ENCODE results near the gene CNOT2. TPM values are rescaled to one million over a fixed set of nuclear protein-coding genes. Genes with fewer than 3 reads are reported as not detected.

The CNOT2 gene
- total and polyA plus RNA-seq, 2 donors (not counting 1 experiment from before 2014, with no cell fraction given) = 65.0 to 120 TPM

DNA sequence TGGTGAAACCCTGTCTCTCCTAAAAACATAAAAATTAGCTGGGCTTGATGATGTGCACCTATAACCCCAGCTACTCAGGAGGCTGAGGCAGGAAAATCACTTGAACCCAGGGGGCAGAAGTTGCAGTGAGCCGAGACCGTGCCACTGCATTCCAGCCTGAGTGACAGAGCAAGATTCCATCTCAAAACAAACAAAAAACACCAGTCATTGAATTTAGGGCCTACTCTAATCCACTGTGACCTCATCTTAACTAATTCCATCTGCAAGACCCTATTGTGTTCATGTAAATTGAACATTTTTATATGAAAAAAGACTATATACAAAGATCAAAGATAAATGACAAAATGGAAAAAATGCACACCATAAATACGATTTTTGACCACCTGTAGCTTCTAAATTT, 140.7 kb downstream of the CNOT2 start:
- Mint-ChIP-seq H3K9me3 (ENCODE audit: insufficient read depth) (no peaks in the 10 kb centered on the region), H3K27me3 (no peaks in the 10 kb centered on the region), H3K4me3 (no peak overlapping the region), H3K27ac (no peak overlapping the region), H3K4me1 (no peaks in the 10 kb centered on the region)
- H3K79me2 ChIP-seq (ENCODE audit: control insufficient read depth, insufficient read depth, low read length) = no peaks in the 10 kb centered on the region
- WGBS (ENCODE audit: insufficient coverage) = 100% methylated on average over 2 of the region's 3 CpGs
- no peak overlapping the region for H3K9ac ChIP-seq (ENCODE audit: low read length)
- POLR2A ChIA-PET = no interaction called here
- no peak overlapping the region for H3K4me3 ChIP-seq (ENCODE audit: control extremely low read depth in 1 of 5, extremely low read depth in 1 of 5, insufficient read depth in 1 of 5, low read depth in 2 of 5, low read length in 4 of 5)
- H3K9me3 ChIP-seq (ENCODE audit: control extremely low read depth in 1 of 3, control insufficient read depth in 2 of 3, insufficient read depth in 1 of 3, low read length in 2 of 3) = peaks cover 0 to 2% (median 0%) of the 10 kb centered on the region in 3 donors
- no peak for TF ChIP-seq EZH2 (IDR thresholded peaks at IDR 0.05; ENCODE audit: borderline replicate concordance, insufficient read depth, low read depth, low read length, poor library complexity, severe bottlenecking)
- TF ChIP-seq, protein P1, sequence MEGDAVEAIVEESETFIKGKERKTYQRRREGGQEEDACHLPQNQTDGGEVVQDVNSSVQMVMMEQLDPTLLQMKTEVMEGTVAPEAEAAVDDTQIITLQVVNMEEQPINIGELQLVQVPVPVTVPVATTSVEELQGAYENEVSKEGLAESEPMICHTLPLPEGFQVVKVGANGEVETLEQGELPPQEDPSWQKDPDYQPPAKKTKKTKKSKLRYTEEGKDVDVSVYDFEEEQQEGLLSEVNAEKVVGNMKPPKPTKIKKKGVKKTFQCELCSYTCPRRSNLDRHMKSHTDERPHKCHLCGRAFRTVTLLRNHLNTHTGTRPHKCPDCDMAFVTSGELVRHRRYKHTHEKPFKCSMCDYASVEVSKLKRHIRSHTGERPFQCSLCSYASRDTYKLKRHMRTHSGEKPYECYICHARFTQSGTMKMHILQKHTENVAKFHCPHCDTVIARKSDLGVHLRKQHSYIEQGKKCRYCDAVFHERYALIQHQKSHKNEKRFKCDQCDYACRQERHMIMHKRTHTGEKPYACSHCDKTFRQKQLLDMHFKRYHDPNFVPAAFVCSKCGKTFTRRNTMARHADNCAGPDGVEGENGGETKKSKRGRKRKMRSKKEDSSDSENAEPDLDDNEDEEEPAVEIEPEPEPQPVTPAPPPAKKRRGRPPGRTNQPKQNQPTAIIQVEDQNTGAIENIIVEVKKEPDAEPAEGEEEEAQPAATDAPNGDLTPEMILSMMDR (IDR thresholded peaks at IDR 0.05) = no peak
- CTCF ChIA-PET = no interaction called here
- H2AFZ ChIP-seq (ENCODE audit: insufficient read depth, low read depth, low read length, poor library complexity, severe bottlenecking) = no peak overlapping the region
- no peaks in the 10 kb centered on the region for H4K20me1 ChIP-seq (ENCODE audit: control insufficient read depth, insufficient read depth, low read length, poor library complexity, severe bottlenecking)
- ATAC-seq (ENCODE audit: low read depth) = no peak
- no peak overlapping the region for H3K4me2 ChIP-seq (replicated peaks; ENCODE audit: low read depth, low read length, poor library complexity, severe bottlenecking)
- H3K27me3 ChIP-seq (replicated peaks in 1 of 4; ENCODE audit: control extremely low read depth in 1 of 4, control insufficient read depth in 3 of 4, insufficient read depth in 4 of 4, low read length in 3 of 4) = no peaks in the 10 kb centered on the region
- H3K36me3 ChIP-seq (replicated peaks in 1 of 2; ENCODE audit: control extremely low read depth in 1 of 2, control insufficient read depth in 1 of 2, extremely low read depth in 1 of 2, insufficient read depth in 2 of 2, low read length in 1 of 2) = peaks cover 0 to 2% of the 10 kb centered on the region in 2 experiments
- intact Hi-C loops (cut with micrococcal nuclease) = no loop called here
- no peak overlapping the region for H3K27ac ChIP-seq (ENCODE audit: low read length in 2 of 2)
- no peak for DNase-seq
- H3K4me1 ChIP-seq (ENCODE audit: control insufficient read depth in 2 of 2, insufficient read depth in 2 of 2, low read length in 2 of 2) = no peaks in the 10 kb centered on the region

DNA sequence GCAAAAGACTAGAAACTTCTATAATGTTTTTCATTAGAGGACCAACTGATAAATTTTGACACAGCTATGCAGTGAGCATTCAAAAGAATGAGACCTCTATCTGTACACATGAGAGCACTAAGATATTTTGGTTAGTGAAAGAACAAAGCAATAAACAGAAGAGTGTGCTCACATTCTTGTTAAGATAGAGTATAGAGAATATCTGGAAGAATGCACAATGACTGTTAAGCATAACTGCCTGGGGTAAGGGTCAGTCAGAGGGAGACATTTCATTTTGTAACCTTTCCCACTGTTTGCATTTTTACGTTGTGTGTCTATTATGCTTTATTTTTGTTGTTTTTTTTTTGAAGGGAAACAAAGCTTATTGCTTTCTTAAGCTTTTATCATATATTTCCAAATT, 143.5 kb downstream of the CNOT2 start:
- H3K79me2 ChIP-seq (ENCODE audit: control insufficient read depth, insufficient read depth, low read length) = no peaks in the 10 kb centered on the region
- no peaks in the 10 kb centered on the region for H4K20me1 ChIP-seq (ENCODE audit: control insufficient read depth, insufficient read depth, low read length, poor library complexity, severe bottlenecking)
- CTCF ChIA-PET = no interaction called here
- no peak overlapping the region for H3K9ac ChIP-seq (ENCODE audit: low read length)
- no peak overlapping the region for H3K4me2 ChIP-seq (replicated peaks; ENCODE audit: low read depth, low read length, poor library complexity, severe bottlenecking)
- no peaks in the 10 kb centered on the region for H3K4me1 Mint-ChIP-seq
- H3K4me3 ChIP-seq (ENCODE audit: control extremely low read depth in 1 of 5, extremely low read depth in 1 of 5, insufficient read depth in 1 of 5, low read depth in 2 of 5, low read length in 4 of 5) = no peak overlapping the region
- ATAC-seq (ENCODE audit: low read depth) (no peak), DNase-seq (no peak)
- H3K9me3 Mint-ChIP-seq (ENCODE audit: insufficient read depth) = peaks cover 6% of the 10 kb centered on the region
- H3K27ac ChIP-seq (ENCODE audit: low read length in 2 of 2) = no peak overlapping the region
- H3K36me3 ChIP-seq (replicated peaks in 1 of 2; ENCODE audit: control extremely low read depth in 1 of 2, control insufficient read depth in 1 of 2, extremely low read depth in 1 of 2, insufficient read depth in 2 of 2, low read length in 1 of 2) = peaks cover 0 to 2% of the 10 kb centered on the region in 2 experiments
- intact Hi-C loops (cut with micrococcal nuclease) = no loop called here
- WGBS (ENCODE audit: insufficient coverage) = no CpG with 5 or more reads among the region's 1 CpG
- H2AFZ ChIP-seq (ENCODE audit: insufficient read depth, low read depth, low read length, poor library complexity, severe bottlenecking) = no peak overlapping the region
- no peaks in the 10 kb centered on the region for H3K27me3 Mint-ChIP-seq
- H3K27me3 ChIP-seq (replicated peaks in 1 of 4; ENCODE audit: control extremely low read depth in 1 of 4, control insufficient read depth in 3 of 4, insufficient read depth in 4 of 4, low read length in 3 of 4) = no peaks in the 10 kb centered on the region
- TF ChIP-seq, protein P1 (IDR thresholded peaks at IDR 0.05) = no peak
- no peak for TF ChIP-seq EZH2 (IDR thresholded peaks at IDR 0.05; ENCODE audit: borderline replicate concordance, insufficient read depth, low read depth, low read length, poor library complexity, severe bottlenecking)
- H3K9me3 ChIP-seq (ENCODE audit: control extremely low read depth in 1 of 3, control insufficient read depth in 2 of 3, insufficient read depth in 1 of 3, low read length in 2 of 3) = peaks cover 0 to 2% (median 0%) of the 10 kb centered on the region in 3 donors
- no peak overlapping the region for H3K4me3 Mint-ChIP-seq
- no peaks in the 10 kb centered on the region for H3K4me1 ChIP-seq (ENCODE audit: control insufficient read depth in 2 of 2, insufficient read depth in 2 of 2, low read length in 2 of 2)
- POLR2A ChIA-PET = no interaction called here
- H3K27ac Mint-ChIP-seq = no peak overlapping the region

Measured in B cell (primary cell).